Type B pancreatic cell (in vitro differentiated cells): Measurements from ENCODE around the gene TYMP. TPM values are rescaled to one million over a fixed set of nuclear protein-coding genes. Genes with fewer than 3 reads are reported as not detected.

Source experiments
- DNase-seq: peaks from one replicate; pipeline ENCODE4 v3.0.0; 2021; ENCODE audit warnings: mixed read lengths; ENCODE audit not compliant: unreplicated experiment; ENCODE audit errors: extremely low spot score
- H3K27ac Mint-ChIP-seq: 2 replicates; pipeline ENCODE4 v1.8.0; 2021; ENCODE audit warnings: mild to moderate bottlenecking, mixed read lengths
- H3K27me3 Mint-ChIP-seq: 2 replicates; pipeline ENCODE4 v1.8.0; 2021; ENCODE audit warnings: mixed read lengths
- H3K36me3 Mint-ChIP-seq: 2 replicates; pipeline ENCODE4 v1.8.0; 2021; ENCODE audit warnings: mixed read lengths
- H3K4me1 Mint-ChIP-seq: one replicate; pipeline ENCODE4 v1.8.0; 2021; ENCODE audit warnings: mixed read lengths; ENCODE audit not compliant: unreplicated experiment
- H3K4me3 Mint-ChIP-seq: 2 replicates; pipeline ENCODE4 v1.8.0; 2021; ENCODE audit warnings: mild to moderate bottlenecking, mixed read lengths
- H3K9me3 Mint-ChIP-seq: 2 replicates; pipeline ENCODE4 v1.8.0; 2021; ENCODE audit warnings: mixed read lengths
- total RNA-seq: library from RNA; stranded (reverse); gene quantifications from 2 replicates; pipeline ENCODE4 v1.2.1, GENCODE V29; 2021; ENCODE audit warnings: low replicate concordance
- TF ChIP-seq, protein P1 (sequence below): fragments of 200-600 bp; sonication (generic); conservative IDR thresholded peaks from 2 replicates; pipeline ENCODE4 v1.5.0; 2021; ENCODE audit warnings: antibody characterized with exemption, mild to moderate bottlenecking

TYMP gene
- total RNA-seq, 1 donor from 2014 or later, result 5.8 TPM

DNA sequence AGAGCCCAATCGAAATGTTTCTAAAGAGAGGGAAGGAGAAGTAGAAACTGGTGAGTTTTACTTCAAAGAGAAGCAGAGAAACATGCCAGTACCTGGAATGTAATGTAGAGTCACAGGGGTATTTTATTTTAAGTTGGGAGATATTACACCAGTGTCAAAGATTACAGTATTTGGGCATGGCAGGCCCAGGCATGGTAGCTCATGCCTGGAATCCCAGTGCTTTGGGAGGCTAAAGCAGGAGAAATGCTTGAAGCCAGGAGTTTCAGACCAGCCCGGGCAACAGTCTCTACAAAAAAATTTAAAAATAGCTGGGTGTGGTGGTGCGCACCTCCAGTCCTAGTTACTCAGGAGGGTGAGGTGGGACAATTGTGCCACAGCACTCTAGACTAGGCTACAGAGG is 30.2 kb upstream of the TYMP start:
- no peaks in the 10 kb centered on the region for H3K36me3 Mint-ChIP-seq
- H3K27ac Mint-ChIP-seq, result no peak overlapping the region
- peaks cover 43% of the 10 kb centered on the region for H3K27me3 Mint-ChIP-seq
- DNase-seq, result no peak
- no peaks in the 10 kb centered on the region for H3K9me3 Mint-ChIP-seq
- H3K4me1 Mint-ChIP-seq, result peaks cover 12% of the 10 kb centered on the region
- H3K4me3 Mint-ChIP-seq, result no peak overlapping the region
- TF ChIP-seq, protein P1, sequence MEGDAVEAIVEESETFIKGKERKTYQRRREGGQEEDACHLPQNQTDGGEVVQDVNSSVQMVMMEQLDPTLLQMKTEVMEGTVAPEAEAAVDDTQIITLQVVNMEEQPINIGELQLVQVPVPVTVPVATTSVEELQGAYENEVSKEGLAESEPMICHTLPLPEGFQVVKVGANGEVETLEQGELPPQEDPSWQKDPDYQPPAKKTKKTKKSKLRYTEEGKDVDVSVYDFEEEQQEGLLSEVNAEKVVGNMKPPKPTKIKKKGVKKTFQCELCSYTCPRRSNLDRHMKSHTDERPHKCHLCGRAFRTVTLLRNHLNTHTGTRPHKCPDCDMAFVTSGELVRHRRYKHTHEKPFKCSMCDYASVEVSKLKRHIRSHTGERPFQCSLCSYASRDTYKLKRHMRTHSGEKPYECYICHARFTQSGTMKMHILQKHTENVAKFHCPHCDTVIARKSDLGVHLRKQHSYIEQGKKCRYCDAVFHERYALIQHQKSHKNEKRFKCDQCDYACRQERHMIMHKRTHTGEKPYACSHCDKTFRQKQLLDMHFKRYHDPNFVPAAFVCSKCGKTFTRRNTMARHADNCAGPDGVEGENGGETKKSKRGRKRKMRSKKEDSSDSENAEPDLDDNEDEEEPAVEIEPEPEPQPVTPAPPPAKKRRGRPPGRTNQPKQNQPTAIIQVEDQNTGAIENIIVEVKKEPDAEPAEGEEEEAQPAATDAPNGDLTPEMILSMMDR, result no peak

GRCh38 chr22:50556703-50557102 is 26.9 kb upstream of the TYMP start:
- TF ChIP-seq, protein P1, result no peak
- Mint-ChIP-seq H3K4me3 (no peak overlapping the region), H3K27me3 (peaks cover 43% of the 10 kb centered on the region), H3K27ac (no peak overlapping the region), H3K4me1 (no peaks in the 10 kb centered on the region), H3K36me3 (no peaks in the 10 kb centered on the region), H3K9me3 (no peaks in the 10 kb centered on the region)
- DNase-seq, result no peak

DNA sequence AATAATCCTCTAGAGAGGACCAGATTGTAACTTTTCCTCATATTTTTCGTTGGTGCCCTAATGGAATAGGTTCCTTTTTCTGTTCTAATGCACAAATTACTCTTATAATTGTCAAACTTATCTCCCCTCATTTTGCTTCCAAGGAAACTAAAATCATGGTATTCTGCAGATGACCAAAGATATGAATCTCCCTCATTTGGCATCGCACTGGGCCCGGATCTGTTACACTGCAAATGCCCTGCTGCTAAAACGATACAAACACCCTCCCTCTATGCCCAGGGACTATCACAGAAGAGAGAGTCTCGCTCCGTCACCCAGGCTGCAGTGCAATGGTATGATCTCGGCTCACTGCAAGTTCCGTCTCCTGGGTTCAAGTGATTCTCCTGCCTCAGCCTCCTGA is 23.5 kb upstream of the TYMP start:
- Mint-ChIP-seq H3K27me3 (peaks cover 20% of the 10 kb centered on the region), H3K4me3 (no peak overlapping the region), H3K9me3 (no peaks in the 10 kb centered on the region), H3K36me3 (no peaks in the 10 kb centered on the region), H3K4me1 (no peaks in the 10 kb centered on the region), H3K27ac (no peak overlapping the region)
- TF ChIP-seq, protein P1, result no peak
- DNase-seq, result no peak

DNA sequence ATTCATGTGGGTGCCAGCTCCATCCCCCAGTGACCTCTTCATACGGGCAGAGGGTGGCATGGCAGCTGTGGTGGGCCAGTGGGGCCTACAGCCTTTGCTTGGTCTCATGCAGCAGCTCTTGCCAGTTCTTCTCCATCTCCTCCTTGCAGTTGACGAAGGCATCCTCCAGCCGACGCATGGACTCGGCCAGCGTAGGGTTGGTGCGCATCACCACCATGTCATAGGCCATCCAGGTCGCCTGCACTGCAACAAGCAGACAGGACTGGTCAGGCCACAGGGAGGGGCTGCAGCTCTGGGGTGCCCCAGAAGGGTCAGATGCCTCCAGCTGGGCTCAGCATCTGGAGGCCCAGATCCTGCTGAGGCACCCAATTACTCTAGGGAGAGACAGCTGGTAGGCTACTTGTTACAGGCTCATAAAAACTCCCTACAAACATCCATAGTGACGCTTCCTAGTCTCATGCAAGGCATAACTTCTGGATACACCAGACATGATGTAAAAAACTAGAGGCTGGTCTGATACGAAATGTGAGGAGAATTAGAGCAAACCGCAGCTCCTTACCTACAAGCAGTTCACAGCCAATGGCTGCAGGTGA is 21.4 kb upstream of the TYMP start:
- H3K27ac Mint-ChIP-seq, result no peak overlapping the region
- DNase-seq, result no peak
- TF ChIP-seq, protein P1, result no peak
- H3K4me3 Mint-ChIP-seq, result no peak overlapping the region
- peaks cover 12% of the 10 kb centered on the region for H3K27me3 Mint-ChIP-seq
- H3K36me3 Mint-ChIP-seq, result no peaks in the 10 kb centered on the region
- no peaks in the 10 kb centered on the region for H3K4me1 Mint-ChIP-seq
- no peaks in the 10 kb centered on the region for H3K9me3 Mint-ChIP-seq

GRCh38 chr22:50550395-50550794 is 20.6 kb upstream of the TYMP start:
- Mint-ChIP-seq H3K4me1 (no peaks in the 10 kb centered on the region), H3K36me3 (no peaks in the 10 kb centered on the region), H3K27ac (no peak overlapping the region), H3K27me3 (peaks cover 6% of the 10 kb centered on the region), H3K9me3 (no peaks in the 10 kb centered on the region), H3K4me3 (no peak overlapping the region)
- no peak for DNase-seq
- TF ChIP-seq, protein P1, result no peak
